Right cardiac atrium (tissue), 5 donors: ENCODE results near the gene OR4C46. TPM values are rescaled to one million over a fixed set of nuclear protein-coding genes. Genes with fewer than 3 reads are reported as not detected.
"Not testable (repeated sequence)": the region's sequence is repeated elsewhere in the genome, so short reads cannot be mapped to it uniquely, and the experiment has no call there.

Experiments used
- ATAC-seq, 2 donors: fragments of 200-7000 bp; cut with Tn5 transposase; one replicate each; pipeline versions ENCODE4 v1.8.0 to v1.9.1; 2020; ENCODE audit warnings: moderate library complexity in 2 of 2, mild to moderate bottlenecking in 1 of 2
- DNase-seq, 3 donors: peaks; one replicate each; pipeline ENCODE4 v3.0.0-alpha.2; 2020
- H3K27ac ChIP-seq: one replicate; pipeline ENCODE4 v1.5.1; 2013; ENCODE audit warnings: mild to moderate bottlenecking, low read length, control low read depth, moderate library complexity
- H3K27me3 ChIP-seq: one replicate; pipeline ENCODE4 v1.6.1; 2013; ENCODE audit not compliant: control insufficient read depth, insufficient read depth
- H3K4me1 ChIP-seq: one replicate; pipeline ENCODE4 v1.6.1; 2013; ENCODE audit warnings: low read length; ENCODE audit not compliant: control insufficient read depth, insufficient read depth
- H3K4me3 ChIP-seq: one replicate; pipeline ENCODE4 v1.5.1; 2013; ENCODE audit warnings: low read length, control low read depth
- H3K9me3 ChIP-seq: one replicate; pipeline ENCODE4 v1.6.1; 2013; ENCODE audit warnings: low read length; ENCODE audit not compliant: control insufficient read depth
- WGBS: extraction: QIAGEN DNeasy Blood & Tissue Kit; methylation state at CpG from one replicate; pipeline ENCODE4 v1.1.7; 2013; 5-methylcytosine and 5-hydroxymethylcytosine counted together
- intact Hi-C, 4 donors: fragments of 100-400 bp; cut with DNase I; formaldehyde crosslinking; loops; one replicate each; pipeline versions ENCODE4 v1.11.0 to v1.14.0; 2022 to 2023
- long read RNA-seq, 4 donors: library from polyadenylated mRNA; unstranded; transcript quantifications; one replicate each; pipeline ENCODE4 v2.0.0, GENCODE V29; 2020 to 2021
- polyA plus RNA-seq: library from polyadenylated mRNA; stranded (reverse); fragments of 200-250 nt; gene quantifications from one replicate; pipeline ENCODE4 v1.2.3, GENCODE V29; 2013
- total RNA-seq, 4 donors: library from RNA; stranded (reverse); fragmentation: NEBNext Ultra II Directional; extraction: Animal tissue kit (Norgen Biotek cat#: 25700); gene quantifications; one replicate each; pipeline ENCODE4 v1.2.1, GENCODE V29; 2021
- donor health status: healthy with polysubstance abuse.
- donor health status: DM: no; HTN: yes; CAD: no.
- donor health status: DM: no; HTN: no; CAD: no.
- donor health status: DM: no; HTN: yes; CAD: no; lungs with severe emphysema.
- donor health status: DM: yes; HTN: yes; CAD: no.

OR4C46 gene
- total RNA-seq = not detected
- polyA plus RNA-seq = not detected
- long read RNA-seq, donor 1 = 0 reads
- long read RNA-seq, donor 2 = 0 reads
- long read RNA-seq, donor 3 = 0 reads
- long read RNA-seq, donor 4 = 0 reads

DNA sequence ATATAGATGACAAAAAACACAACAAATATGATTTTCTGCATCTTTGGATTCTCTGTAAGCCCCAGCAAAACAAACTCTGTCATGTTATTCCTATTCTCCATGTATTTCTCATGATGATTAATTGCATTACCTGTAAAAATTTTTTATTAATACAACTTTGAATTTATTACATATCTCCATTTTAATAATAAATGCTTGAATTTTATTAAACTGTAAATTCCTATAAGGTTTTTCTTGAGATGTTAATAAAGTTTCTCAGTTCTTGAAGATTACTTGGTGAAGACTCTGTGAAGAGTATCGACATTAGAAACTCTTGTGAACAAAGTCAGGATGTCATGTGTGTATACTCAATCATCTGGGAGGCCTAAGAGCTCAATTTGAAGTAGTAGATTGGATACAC is at the start of gene OR4C46:
TSS of gene OR4C46 (minus strand) at position 101 of the 400 bp plus-strand sequence. CDS start at position 101, 0 bp downstream.
- Histone ChIP-seq H3K4me3 (no peak within 1 kb of the TSS), H3K4me1 (no peaks in the 10 kb centered on the region), H3K9me3 (no peaks in the 10 kb centered on the region), H3K27me3 (no peaks in the 10 kb centered on the region), H3K27ac (no peak within 1 kb of the TSS)
- 38% methylated on average over 1 of the region's 1 CpG for WGBS
- intact Hi-C loops = no loop called here
- ATAC-seq = no peak
- no peak for DNase-seq

- ATAC-seq, H3K9me3 ChIP-seq, DNase-seq, H3K4me3 ChIP-seq, intact Hi-C loops, H3K4me1 ChIP-seq, H3K27me3 ChIP-seq, H3K27ac ChIP-seq: not testable (repeated sequence)
- WGBS = 63% methylated on average over 8 of the region's 8 CpGs
These were observed 41.8 kb upstream of the OR4C46 start for GRCh38 chr11:54645606-54646005.

- H3K27ac ChIP-seq, H3K27me3 ChIP-seq, H3K4me3 ChIP-seq, H3K4me1 ChIP-seq, intact Hi-C loops, ATAC-seq, H3K9me3 ChIP-seq, DNase-seq: not testable (repeated sequence)
- WGBS = 61% methylated on average over 3 of the region's 3 CpGs
These were observed 42.4 kb downstream of the OR4C46 start for GRCh38 chr11:54561439-54561838.

DNA sequence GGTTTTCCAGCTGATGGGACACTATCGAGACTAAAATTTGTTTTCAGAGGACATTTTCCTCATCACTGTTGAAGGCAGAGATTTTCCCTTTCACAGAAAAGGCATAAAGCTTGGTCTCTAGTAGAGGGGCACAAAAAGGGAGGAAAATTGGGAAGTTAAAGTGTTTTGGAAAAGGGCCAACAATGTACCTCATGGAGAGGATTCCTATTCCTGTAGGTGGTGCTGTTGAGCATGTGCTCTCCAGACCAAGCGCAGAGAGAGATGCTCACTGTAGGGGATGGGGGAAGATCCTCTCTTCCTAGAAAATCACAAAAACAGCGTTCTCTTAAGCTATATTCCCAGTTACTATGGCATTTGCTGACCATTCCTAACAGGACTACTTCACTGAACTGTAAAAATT is 44.9 kb downstream of the OR4C46 start:
- ATAC-seq (no peak), DNase-seq (no peak)
- intact Hi-C loops = no loop called here
- Histone ChIP-seq H3K4me3 (no peak overlapping the region), H3K27me3 (no peaks in the 10 kb centered on the region), H3K4me1 (no peaks in the 10 kb centered on the region), H3K9me3 (peaks cover 1% of the 10 kb centered on the region), H3K27ac (no peak overlapping the region)
- 59% methylated on average over 3 of the region's 3 CpGs for WGBS

DNA sequence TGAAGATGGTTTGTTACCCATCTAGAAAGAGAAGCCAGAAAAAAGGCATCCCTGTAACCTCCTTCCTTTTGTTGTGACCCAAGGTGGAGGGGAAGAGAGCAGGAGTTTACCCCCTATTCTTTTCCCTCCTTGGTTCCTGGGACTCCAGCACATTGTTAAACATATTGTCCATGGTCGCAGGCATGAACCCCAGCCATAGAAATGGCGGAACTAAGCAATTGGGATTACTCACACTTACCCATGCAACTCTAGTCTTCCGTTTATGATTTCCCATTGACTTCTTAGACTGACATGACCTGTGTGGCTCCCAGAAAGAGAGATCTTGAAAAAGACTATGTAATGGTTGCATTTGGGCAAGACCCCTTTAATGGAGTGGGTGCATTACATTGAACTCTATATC is 45.4 kb downstream of the OR4C46 start:
- DNase-seq (no peak), ATAC-seq (no peak)
- peaks cover 1% of the 10 kb centered on the region for H3K9me3 ChIP-seq
- intact Hi-C loops = no loop called here
- H3K27me3 ChIP-seq = no peaks in the 10 kb centered on the region
- 65% methylated on average over 3 of the region's 3 CpGs for WGBS
- H3K4me3 ChIP-seq = no peak overlapping the region
- no peaks in the 10 kb centered on the region for H3K4me1 ChIP-seq
- H3K27ac ChIP-seq = no peak overlapping the region

Other genes with a start within 250 kb of the OR4C46 start
- not detected for gene OR4A5, start 102.8 kb upstream of the OR4C46 start, total RNA-seq
- not detected for gene OR4A5, start 102.8 kb upstream of the OR4C46 start, polyA plus RNA-seq